ENCODE results near the gene PCNX4.

Gene PCNX4

GRCh38 chr14:60102389-60102788 is 10.7 kb downstream of the PCNX4 start:
- no peak for DNase-seq (ENCODE audit: low spot score)

- no peak for DNase-seq (ENCODE audit: low spot score)
Observed at GRCh38 chr14:60106339-60106738, 14.6 kb downstream of the PCNX4 start.

- no peak for DNase-seq (ENCODE audit: low spot score)
Observed at GRCh38 chr14:60107477-60107876, 15.8 kb downstream of the PCNX4 start.

GRCh38 chr14:60111732-60112131 is 20.0 kb downstream of the PCNX4 start:
- no peak for DNase-seq (ENCODE audit: low spot score)

GRCh38 chr14:60114881-60115280 is 23.2 kb downstream of the PCNX4 start:
- no peak for DNase-seq (ENCODE audit: low spot score)

- no peak for DNase-seq (ENCODE audit: low spot score)
Observed at GRCh38 chr14:60116181-60116580, 24.5 kb downstream of the PCNX4 start.

- no peak for DNase-seq (ENCODE audit: low spot score)
Observed at GRCh38 chr14:60125918-60126317, 34.2 kb downstream of the PCNX4 start.

GRCh38 chr14:60133487-60133886 is 41.8 kb downstream of the PCNX4 start:
- DNase-seq (ENCODE audit: low spot score) = no peak

GRCh38 chr14:60134702-60135101 is 43.0 kb downstream of the PCNX4 start:
- no peak for DNase-seq (ENCODE audit: low spot score)

GRCh38 chr14:60151715-60152114 is 60.0 kb downstream of the PCNX4 start:
- DNase-seq (ENCODE audit: low spot score) = peak; percentile 14

GRCh38 chr14:60153991-60154390 is 62.3 kb downstream of the PCNX4 start:
- no peak for DNase-seq (ENCODE audit: low spot score)

- DNase-seq (ENCODE audit: low spot score) = no peak
Observed at GRCh38 chr14:60154671-60155070, 62.9 kb downstream of the PCNX4 start.

- DNase-seq (ENCODE audit: low spot score) = no peak
Observed at GRCh38 chr14:60160422-60160821, 68.7 kb downstream of the PCNX4 start.

- DNase-seq (ENCODE audit: low spot score) = peak; percentile 41
Observed at GRCh38 chr14:60161196-60162107, 69.7 kb downstream of the PCNX4 start.

- DNase-seq (ENCODE audit: low spot score) = no peak
Observed at GRCh38 chr14:60163693-60164092, 72.0 kb downstream of the PCNX4 start.

GRCh38 chr14:60164404-60164711 is 72.6 kb downstream of the PCNX4 start:
- DNase-seq (ENCODE audit: low spot score) = no peak

- DNase-seq (ENCODE audit: low spot score) = peak; percentile 81
Observed at GRCh38 chr14:60164712-60165546, 73.2 kb downstream of the PCNX4 start, which contains the start of gene DHRS7. TSS of gene DHRS7 (minus strand) at chr14:60165398. CDS start at chr14:60165309, 89 bp downstream.

GRCh38 chr14:60165547-60165876 is 73.8 kb downstream of the PCNX4 start:
- DNase-seq (ENCODE audit: low spot score) = no peak

GRCh38 chr14:60166142-60166541 is 74.4 kb downstream of the PCNX4 start:
- DNase-seq (ENCODE audit: low spot score) = no peak

- DNase-seq (ENCODE audit: low spot score) = no peak
Observed at GRCh38 chr14:60169722-60170121, 78.0 kb downstream of the PCNX4 start.

- no peak for DNase-seq (ENCODE audit: low spot score)
Observed at GRCh38 chr14:60170948-60171347, 79.2 kb downstream of the PCNX4 start.

GRCh38 chr14:60171690-60172089 is 80.0 kb downstream of the PCNX4 start:
- DNase-seq (ENCODE audit: low spot score) = no peak

All from SW480 (cell line).